ENCODE data around the gene TAPT1. TPM values are rescaled to one million over a fixed set of nuclear protein-coding genes. Genes with fewer than 3 reads are reported as not detected.

The TAPT1 gene
- total RNA-seq, 1 experiment from 2014 or later = 11.1 TPM

DNA sequence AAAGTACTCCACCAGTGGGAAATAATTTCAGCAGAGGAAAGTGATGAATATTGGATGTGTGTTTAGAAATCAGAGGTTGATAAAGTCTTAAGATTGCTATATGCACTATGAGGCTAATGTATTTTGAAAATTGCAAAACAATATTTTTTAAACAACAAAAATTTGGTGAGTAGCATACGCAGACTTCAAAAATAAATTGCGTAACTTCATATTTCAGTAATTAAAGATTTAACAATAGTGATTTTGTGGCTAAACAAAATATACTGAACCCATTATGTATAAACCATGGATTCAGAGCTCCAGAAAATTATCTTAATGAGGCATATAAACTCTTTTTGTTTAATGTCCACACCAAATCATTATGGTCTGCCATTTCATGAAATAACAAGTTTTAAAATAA, 3.3 kb upstream of the TAPT1 start:
- Histone ChIP-seq H2BK120ac (ENCODE audit: low read depth, low read length, poor library complexity, severe bottlenecking) (no peak overlapping the region), H3K23me2 (ENCODE audit: insufficient read length, low read depth, low read length, poor library complexity, severe bottlenecking) (peaks cover 10% of the 10 kb centered on the region), H3T11ph (ENCODE audit: low read length) (no peak overlapping the region), H3K79me2 (ENCODE audit: insufficient read depth, low read length) (no peaks in the 10 kb centered on the region; the same call in 1 of the 2 replicates), H3K4me1 (ENCODE audit: insufficient read depth, low read length) (peaks cover under 1% of the 10 kb centered on the region; the same call in 1 of the 2 replicates), H3K56ac (ENCODE audit: insufficient read length, low read depth, low read length) (no peak overlapping the region), H4K8ac (replicated peaks; ENCODE audit: insufficient read length, low read depth, low read length) (no peak overlapping the region), H2AFZ (ENCODE audit: low read length) (no peak overlapping the region), H3K27me3 (ENCODE audit: insufficient read depth, low read length) (no peaks in the 10 kb centered on the region), H3K14ac (ENCODE audit: insufficient read depth, low read length) (no peak overlapping the region), H2BK20ac (ENCODE audit: low read depth, low read length, poor library complexity, severe bottlenecking) (no peak overlapping the region), H4K5ac (ENCODE audit: insufficient read length, low read depth, low read length) (no peak overlapping the region), H3K18ac (ENCODE audit: insufficient read length, low read depth, low read length) (no peak overlapping the region), H3K9ac (ENCODE audit: extremely low read depth, insufficient read length, low read length) (no peak overlapping the region), H2BK5ac (ENCODE audit: insufficient read length, low read length) (no peak overlapping the region), H3K4ac (ENCODE audit: low read depth, low read length) (no peak overlapping the region), H4K91ac (ENCODE audit: insufficient read length, low read depth, low read length) (no peak overlapping the region), H2BK12ac (ENCODE audit: insufficient read length, low read depth, low read length) (no peak overlapping the region), H2BK15ac (ENCODE audit: low read depth, low read length) (no peak overlapping the region), H4K20me1 (ENCODE audit: control insufficient read depth, insufficient read depth, insufficient read length) (no peaks in the 10 kb centered on the region), H3K9me3 (ENCODE audit: control insufficient read depth, low read depth, low read length) (no peaks in the 10 kb centered on the region), H3K27ac (ENCODE audit: insufficient read length, low read depth, low read length) (no peak overlapping the region), H3K23ac (ENCODE audit: insufficient read length, low read depth, low read length) (no peak overlapping the region), H2AK5ac (ENCODE audit: insufficient read length, low read length) (no peak overlapping the region), H3K79me1 (ENCODE audit: insufficient read depth, low read depth, low read length, poor library complexity, severe bottlenecking) (no peaks in the 10 kb centered on the region), H3K4me2 (ENCODE audit: insufficient read depth, insufficient read length, low read length) (no peak overlapping the region)
- Mint-ChIP-seq H3K4me1 (peaks cover 25 to 35% of the 10 kb centered on the region in 2 experiments), H3K36me3 (ENCODE audit: insufficient read depth in 1 of 3, low read depth in 3 of 3) (peaks cover 0 to 2% (median 0%) of the 10 kb centered on the region in 3 experiments; a peak in 1 of 7 replicates), H3K27me3 (ENCODE audit: low read depth) (no peaks in the 10 kb centered on the region), H3K4me3 (no peak overlapping the region; a peak in 1 of 5 replicates), H3K27ac (no peak overlapping the region), H3K9me3 (no peaks in the 10 kb centered on the region)
- WGBS (ENCODE audit: extremely low coverage, insufficient read length, low lambda C conversion rate) = no CpG with 5 or more reads among the region's 2 CpGs
- no peak for DNase-seq
- no peak for TF ChIP-seq CTCF (conservative IDR thresholded peaks at IDR 0.05)
